C4-2B (cell line): ENCODE results near the gene DENND4A.

ENCODE experiments used
- ZFX ChIP-seq: fragments of 450-650 bp; IDR thresholded peaks from 2 replicates; pipeline ENCODE4 v1.6.1; 2017
- TF ChIP-seq, protein P1 (sequence below): fragments of 450-650 bp; conservative IDR thresholded peaks from 2 replicates; pipeline ENCODE4 v1.5.1; 2017; ENCODE audit warnings: mild to moderate bottlenecking

DNA sequence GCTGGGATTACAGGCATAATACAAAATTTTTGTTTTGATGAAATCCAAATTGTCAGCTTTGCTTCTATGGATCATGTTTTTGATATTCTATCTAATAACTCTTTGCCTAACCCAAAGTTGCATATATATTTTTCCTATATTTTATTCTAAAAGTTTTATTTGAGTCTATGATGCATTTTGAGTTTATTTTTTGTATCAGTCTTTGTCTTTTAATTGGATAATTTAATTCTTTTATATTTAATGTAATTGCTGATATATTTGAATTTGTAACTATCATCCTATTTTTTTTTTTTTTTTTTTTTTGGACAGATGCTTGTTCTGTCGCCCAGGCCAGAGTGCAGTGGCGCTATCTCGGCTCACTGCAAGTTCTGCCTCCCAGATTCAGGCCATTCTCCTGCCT is 19.7 kb upstream of the DENND4A start:
- TF ChIP-seq, protein P1, sequence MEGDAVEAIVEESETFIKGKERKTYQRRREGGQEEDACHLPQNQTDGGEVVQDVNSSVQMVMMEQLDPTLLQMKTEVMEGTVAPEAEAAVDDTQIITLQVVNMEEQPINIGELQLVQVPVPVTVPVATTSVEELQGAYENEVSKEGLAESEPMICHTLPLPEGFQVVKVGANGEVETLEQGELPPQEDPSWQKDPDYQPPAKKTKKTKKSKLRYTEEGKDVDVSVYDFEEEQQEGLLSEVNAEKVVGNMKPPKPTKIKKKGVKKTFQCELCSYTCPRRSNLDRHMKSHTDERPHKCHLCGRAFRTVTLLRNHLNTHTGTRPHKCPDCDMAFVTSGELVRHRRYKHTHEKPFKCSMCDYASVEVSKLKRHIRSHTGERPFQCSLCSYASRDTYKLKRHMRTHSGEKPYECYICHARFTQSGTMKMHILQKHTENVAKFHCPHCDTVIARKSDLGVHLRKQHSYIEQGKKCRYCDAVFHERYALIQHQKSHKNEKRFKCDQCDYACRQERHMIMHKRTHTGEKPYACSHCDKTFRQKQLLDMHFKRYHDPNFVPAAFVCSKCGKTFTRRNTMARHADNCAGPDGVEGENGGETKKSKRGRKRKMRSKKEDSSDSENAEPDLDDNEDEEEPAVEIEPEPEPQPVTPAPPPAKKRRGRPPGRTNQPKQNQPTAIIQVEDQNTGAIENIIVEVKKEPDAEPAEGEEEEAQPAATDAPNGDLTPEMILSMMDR, result no peak
- TF ChIP-seq ZFX, result no peak
